ENCODE data around the gene COA4. TPM values are rescaled to one million over a fixed set of nuclear protein-coding genes. Genes with fewer than 3 reads are reported as not detected.

Gene COA4
- total RNA-seq, 1 experiment from 2014 or later = 127 TPM

DNA sequence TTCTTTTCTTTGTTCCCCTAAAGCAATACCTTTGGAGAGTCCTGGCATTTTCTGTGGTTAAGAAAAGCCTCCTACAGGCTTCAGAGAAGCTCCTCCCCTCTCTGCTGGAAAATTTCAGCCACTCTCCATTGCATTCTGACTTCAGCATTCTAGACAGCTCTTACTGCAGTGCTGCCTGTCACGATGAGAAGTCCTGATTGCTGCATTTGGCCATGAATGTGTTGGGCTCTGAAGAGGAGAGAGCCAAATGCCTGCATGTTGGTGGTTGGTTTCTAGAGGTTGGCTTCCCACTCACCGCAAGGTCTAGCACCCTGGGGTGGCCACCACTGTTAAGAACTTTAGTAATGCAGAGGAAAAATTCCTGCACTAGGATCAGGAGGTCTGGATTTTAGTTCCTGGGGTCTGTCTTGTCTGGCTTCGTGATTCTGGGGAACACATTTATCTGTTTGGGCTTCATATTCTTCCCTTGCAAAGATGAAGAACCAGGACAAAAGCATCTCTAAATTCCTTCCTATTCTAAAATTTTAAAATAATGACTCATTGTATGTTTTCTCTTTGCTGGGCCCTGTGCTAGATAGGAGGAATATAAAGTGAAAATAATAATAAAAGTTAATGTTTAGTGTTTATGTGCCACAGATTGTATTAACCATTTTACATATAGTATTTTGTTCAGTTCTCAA, 38.1 kb downstream of the COA4 start:
- peaks cover 40% of the 10 kb centered on the region for H3K36me3 Mint-ChIP-seq (ENCODE audit: insufficient read depth, unreplicated experiment)
- peaks cover 7% of the 10 kb centered on the region for H3K4me1 Mint-ChIP-seq (ENCODE audit: low read depth, unreplicated experiment)
- H3K27me3 Mint-ChIP-seq (ENCODE audit: insufficient read depth, unreplicated experiment) = no peaks in the 10 kb centered on the region
- DNase-seq = no peak
- H3K4me3 Mint-ChIP-seq (ENCODE audit: unreplicated experiment) = no peak overlapping the region
- Histone ChIP-seq H3K27me3 (replicated peaks; ENCODE audit: control insufficient read depth, insufficient read depth, low read length) (no peaks in the 10 kb centered on the region), H3K9me3 (no peaks in the 10 kb centered on the region), H3K4me1 (no peaks in the 10 kb centered on the region), H3K4me3 (ENCODE audit: low read depth, low read length) (no peak overlapping the region), H3K36me3 (ENCODE audit: control insufficient read depth, insufficient read depth, low read length) (no peaks in the 10 kb centered on the region; the same call in none of the 2 replicates)
- no peak overlapping the region for H3K27ac Mint-ChIP-seq (ENCODE audit: unreplicated experiment)
- H3K9me3 Mint-ChIP-seq (ENCODE audit: unreplicated experiment) = no peaks in the 10 kb centered on the region
- ChIA-PET POLR2A (no interaction called here), CTCF (interaction anchor here (0.5 kb wide), 1 partner anchor 74 kb away, joined by 4 read pairs; no protein-coding TSS in a partner anchor)
- no TSS peak for BruUV-seq (replicated peaks)
- TF ChIP-seq, protein P1, sequence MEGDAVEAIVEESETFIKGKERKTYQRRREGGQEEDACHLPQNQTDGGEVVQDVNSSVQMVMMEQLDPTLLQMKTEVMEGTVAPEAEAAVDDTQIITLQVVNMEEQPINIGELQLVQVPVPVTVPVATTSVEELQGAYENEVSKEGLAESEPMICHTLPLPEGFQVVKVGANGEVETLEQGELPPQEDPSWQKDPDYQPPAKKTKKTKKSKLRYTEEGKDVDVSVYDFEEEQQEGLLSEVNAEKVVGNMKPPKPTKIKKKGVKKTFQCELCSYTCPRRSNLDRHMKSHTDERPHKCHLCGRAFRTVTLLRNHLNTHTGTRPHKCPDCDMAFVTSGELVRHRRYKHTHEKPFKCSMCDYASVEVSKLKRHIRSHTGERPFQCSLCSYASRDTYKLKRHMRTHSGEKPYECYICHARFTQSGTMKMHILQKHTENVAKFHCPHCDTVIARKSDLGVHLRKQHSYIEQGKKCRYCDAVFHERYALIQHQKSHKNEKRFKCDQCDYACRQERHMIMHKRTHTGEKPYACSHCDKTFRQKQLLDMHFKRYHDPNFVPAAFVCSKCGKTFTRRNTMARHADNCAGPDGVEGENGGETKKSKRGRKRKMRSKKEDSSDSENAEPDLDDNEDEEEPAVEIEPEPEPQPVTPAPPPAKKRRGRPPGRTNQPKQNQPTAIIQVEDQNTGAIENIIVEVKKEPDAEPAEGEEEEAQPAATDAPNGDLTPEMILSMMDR (IDR thresholded peaks at IDR 0.05; ENCODE audit: insufficient read depth in 1 of 2, low read depth in 1 of 2, low read length in 1 of 2, severe bottlenecking in 1 of 2, unreplicated experiment in 1 of 2) = no peak
- intact Hi-C loops (cut with micrococcal nuclease; ENCODE audit: unreplicated experiment) = no loop called here

DNA sequence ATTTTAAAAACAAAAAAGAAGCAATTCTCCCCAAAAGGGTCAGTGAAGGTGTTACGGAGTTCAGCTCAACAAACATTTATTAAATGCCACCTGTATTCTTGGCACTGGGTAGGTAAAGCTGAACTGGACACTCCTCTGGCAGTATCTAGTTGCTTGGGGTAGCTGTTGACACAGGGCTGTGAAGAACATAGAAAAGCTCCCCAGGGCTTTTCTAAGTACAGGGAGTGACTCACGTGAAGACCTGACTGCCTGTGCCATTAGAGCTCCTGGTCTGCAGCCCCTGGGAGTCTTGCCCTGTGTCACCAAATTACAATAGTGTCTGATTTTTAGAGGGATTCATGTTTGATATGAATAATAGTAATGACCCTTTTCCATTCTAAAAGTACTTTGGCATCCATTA, 43.6 kb downstream of the COA4 start:
- CTCF ChIA-PET = no interaction called here
- Histone ChIP-seq H3K4me3 (ENCODE audit: low read depth, low read length) (no peak overlapping the region), H3K4me1 (no peaks in the 10 kb centered on the region), H3K27me3 (replicated peaks; ENCODE audit: control insufficient read depth, insufficient read depth, low read length) (no peaks in the 10 kb centered on the region), H3K9me3 (no peaks in the 10 kb centered on the region), H3K36me3 (ENCODE audit: control insufficient read depth, insufficient read depth, low read length) (no peaks in the 10 kb centered on the region; the same call in 1 of the 2 replicates)
- no peaks in the 10 kb centered on the region for H3K27me3 Mint-ChIP-seq (ENCODE audit: insufficient read depth, unreplicated experiment)
- peaks cover 28% of the 10 kb centered on the region for H3K36me3 Mint-ChIP-seq (ENCODE audit: insufficient read depth, unreplicated experiment)
- POLR2A ChIA-PET = no interaction called here
- H3K27ac Mint-ChIP-seq (ENCODE audit: unreplicated experiment) = no peak overlapping the region
- H3K4me3 Mint-ChIP-seq (ENCODE audit: unreplicated experiment) = no peak overlapping the region
- no peaks in the 10 kb centered on the region for H3K9me3 Mint-ChIP-seq (ENCODE audit: unreplicated experiment)
- no peaks in the 10 kb centered on the region for H3K4me1 Mint-ChIP-seq (ENCODE audit: low read depth, unreplicated experiment)
- intact Hi-C loops (cut with micrococcal nuclease; ENCODE audit: unreplicated experiment) = no loop called here
- TF ChIP-seq, protein P1 (IDR thresholded peaks at IDR 0.05; ENCODE audit: insufficient read depth in 1 of 2, low read depth in 1 of 2, low read length in 1 of 2, severe bottlenecking in 1 of 2, unreplicated experiment in 1 of 2) = no peak
- no TSS peak for BruUV-seq (replicated peaks)
- DNase-seq = no peak

DNA sequence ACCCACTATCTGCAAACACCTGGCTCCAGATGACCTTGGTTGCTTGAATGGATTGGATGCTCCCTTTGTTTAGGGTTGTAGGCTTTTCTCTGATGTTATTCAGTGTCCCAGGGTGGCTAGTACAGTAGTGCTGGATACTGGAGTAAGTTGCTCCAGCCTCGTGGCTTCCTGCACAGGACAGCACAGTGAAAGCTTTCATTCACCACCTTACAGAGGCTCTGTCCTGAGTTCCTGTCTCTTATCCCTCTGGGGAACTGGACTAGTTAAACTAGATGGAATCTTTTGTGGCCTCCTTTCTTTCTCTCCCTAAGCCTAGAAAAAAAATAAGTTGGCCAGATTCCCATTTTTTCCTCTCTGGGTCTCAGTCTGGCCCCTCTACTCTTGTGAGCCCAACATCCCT, 46.4 kb downstream of the COA4 start:
- DNase-seq = no peak
- Histone ChIP-seq H3K27me3 (replicated peaks; ENCODE audit: control insufficient read depth, insufficient read depth, low read length) (no peaks in the 10 kb centered on the region), H3K36me3 (ENCODE audit: control insufficient read depth, insufficient read depth, low read length) (no peaks in the 10 kb centered on the region; the same call in none of the 2 replicates), H3K4me1 (no peaks in the 10 kb centered on the region), H3K9me3 (no peaks in the 10 kb centered on the region), H3K4me3 (ENCODE audit: low read depth, low read length) (no peak overlapping the region)
- no peaks in the 10 kb centered on the region for H3K4me1 Mint-ChIP-seq (ENCODE audit: low read depth, unreplicated experiment)
- H3K9me3 Mint-ChIP-seq (ENCODE audit: unreplicated experiment) = no peaks in the 10 kb centered on the region
- BruUV-seq (replicated peaks) = no TSS peak
- peaks cover 23% of the 10 kb centered on the region for H3K36me3 Mint-ChIP-seq (ENCODE audit: insufficient read depth, unreplicated experiment)
- TF ChIP-seq, protein P1 (IDR thresholded peaks at IDR 0.05; ENCODE audit: insufficient read depth in 1 of 2, low read depth in 1 of 2, low read length in 1 of 2, severe bottlenecking in 1 of 2, unreplicated experiment in 1 of 2) = no peak
- intact Hi-C loops (cut with micrococcal nuclease; ENCODE audit: unreplicated experiment) = no loop called here
- H3K27ac Mint-ChIP-seq (ENCODE audit: unreplicated experiment) = no peak overlapping the region
- ChIA-PET CTCF (no interaction called here), POLR2A (no interaction called here)
- no peaks in the 10 kb centered on the region for H3K27me3 Mint-ChIP-seq (ENCODE audit: insufficient read depth, unreplicated experiment)
- H3K4me3 Mint-ChIP-seq (ENCODE audit: unreplicated experiment) = no peak overlapping the region

Other genes starting within 250 kb of the COA4 start
- gene PLEKHB1, start 230.3 kb downstream of the COA4 start, total RNA-seq (2022) = 12.7 and 15.5 TPM in 2 replicates
- gene RAB6A, start 115.8 kb downstream of the COA4 start, total RNA-seq (2022) = 210 and 227 TPM in 2 replicates
- 111 and 113 TPM in 2 replicates for gene MRPL48, start 89.0 kb downstream of the COA4 start, total RNA-seq (2022)
- 51.6 and 53.4 TPM in 2 replicates for gene PAAF1, start 153 bp upstream of the COA4 start, total RNA-seq (2022)
- gene DNAJB13, start 74.2 kb upstream of the COA4 start, total RNA-seq (2022) = 0.52 TPM in 1 of 2 replicates, not detected in the other
- 100 and 144 TPM in 2 replicates for gene UCP2, start 106.0 kb upstream of the COA4 start, total RNA-seq (2022)
- gene UCP3, start 132.2 kb upstream of the COA4 start, total RNA-seq (2022) = 0.84 and 1.2 TPM in 2 replicates